ENCODE measurements around the gene EPHB3. TPM values are rescaled to one million over a fixed set of nuclear protein-coding genes. Genes with fewer than 3 reads are reported as not detected.

EPHB3 gene
- 1 to 10 TPM in 8 of 9 donors, under 1 TPM in 1; 1.00 to 4.6 (median 2.4) TPM for total RNA-seq
- polyA plus RNA-seq, result 1 to 10 TPM; 1.4 TPM
- long read RNA-seq, donor 1, full-length matches to known transcripts, result 3 of 6 reads
- long read RNA-seq, donor 1, partial matches to known transcripts, result 1 of 6 reads
- long read RNA-seq, donor 1, other reads (novel, unspliced or antisense), result 2 of 6 reads
- long read RNA-seq, donor 2, partial matches to known transcripts, result 5 of 6 reads
- long read RNA-seq, donor 2, other reads (novel, unspliced or antisense), result 1 of 6 reads
- long read RNA-seq, donor 3, full-length matches to known transcripts, result 1 of 8 reads
- long read RNA-seq, donor 3, partial matches to known transcripts, result 7 of 8 reads
- long read RNA-seq, donor 3, other reads (novel, unspliced or antisense), result 0 of 8 reads

GRCh38 chr3:184561061-184561912, at the start of gene EPHB3:
Gene EPHB3 (plus strand): TSS chr3:184561785. CDS start chr3:184562236, 451 bp downstream.
- H3K27ac ChIP-seq, result peak within 1 kb of the TSS in 8 of 12 donors; percentile 29 to 73 (median 60)
- 0 to 2% (median 1%) methylated on average over 24 to 62 of the region's 62 CpGs for WGBS, 4 donors

GRCh38 chr3:184512621-184513020, 49.0 kb upstream of the EPHB3 start:
- 79 to 87% (median 85%) methylated on average over 7 of the region's 7 CpGs for WGBS, 4 donors
- H3K36me3 ChIP-seq, result no peaks in the 10 kb centered on the region
- H3K27me3 ChIP-seq, result peaks cover 0 to 60% (median 19%) of the 10 kb centered on the region in 9 donors
- intact Hi-C loops (cut with DNase I), result loop anchor here (2.0 to 10.0 kb wide), 7 partner anchors 45 to 368 kb away; partner anchors contain the start of gene THPO (in 3 of the 10)
- peaks cover 0 to 3% (median 0%) of the 10 kb centered on the region in 12 donors for H3K9me3 ChIP-seq
- ATAC-seq, result no peak
- peaks cover 0 to 21% (median 9%) of the 10 kb centered on the region in 12 donors for H3K4me1 ChIP-seq
- TF ChIP-seq POLR2A (IDR thresholded peaks at IDR 0.05), result no peak
- no peak for TF ChIP-seq CTCF (IDR thresholded peaks at IDR 0.05)
- no peak overlapping the region for H3K4me3 ChIP-seq
- no peak for DNase-seq
- H3K27ac ChIP-seq, result no peak overlapping the region

More at GRCh38 chr3:184561061-184561912, at the start of gene EPHB3:
- intact Hi-C loops (cut with DNase I), result loop anchor here in 9 of 10 donors (1.0 kb wide), 5 partner anchors 150 to 217 kb away; no protein-coding TSS in a partner anchor
- Histone ChIP-seq H3K36me3 (no peaks in the 10 kb centered on the region), H3K4me3 (peak within 1 kb of the TSS; percentile 41 to 82 (median 66)), H3K9me3 (no peaks in the 10 kb centered on the region), H3K27me3 (peaks cover 0 to 25% (median 4%) of the 10 kb centered on the region in 9 donors), H3K4me1 (peaks cover 0 to 44% (median 22%) of the 10 kb centered on the region in 12 donors)
- peak; percentile 76 to 95 for TF ChIP-seq POLR2A (IDR thresholded peaks at IDR 0.05)
- peak; percentile 91 to 100 (median 100) for TF ChIP-seq CTCF (IDR thresholded peaks at IDR 0.05)
- peak; percentile 99 to 100 (median 99) for DNase-seq
- ATAC-seq, result peak; percentile 96 to 98 (median 98)

- intact Hi-C loops (cut with DNase I), result loop anchor here (1.0 to 10.0 kb wide), 8 partner anchors 46 to 369 kb away; partner anchors contain the start of gene THPO (in 3 of the 10)
- H3K4me3 ChIP-seq, result peak overlapping the region in 11 of 12 donors; percentile 15 to 60 (median 50)
- WGBS, 4 donors, result 3 to 6% (median 4%) methylated on average over 43 to 69 of the region's 69 CpGs
- ATAC-seq, result peak; percentile 96 to 99 (median 98)
- H3K27ac ChIP-seq, result peak overlapping the region in 6 of 12 donors; percentile 34 to 45 (median 37)
- peaks cover 0 to 21% (median 9%) of the 10 kb centered on the region in 12 donors for H3K4me1 ChIP-seq
- peaks cover 0 to 3% (median 0%) of the 10 kb centered on the region in 12 donors for H3K9me3 ChIP-seq
- H3K27me3 ChIP-seq, result peaks cover 0 to 58% (median 19%) of the 10 kb centered on the region in 9 donors
- peak; percentile 78 to 90 (median 86) for TF ChIP-seq CTCF (IDR thresholded peaks at IDR 0.05)
- no peak for TF ChIP-seq POLR2A (IDR thresholded peaks at IDR 0.05)
- peak; percentile 85 to 90 (median 87) for DNase-seq
- H3K36me3 ChIP-seq, result no peaks in the 10 kb centered on the region
These were observed 48.1 kb upstream of the EPHB3 start for GRCh38 chr3:184513276-184514170.

All from heart left ventricle (tissue), 16 donors.